Measurements from ENCODE around the gene LTB. TPM values are rescaled to one million over a fixed set of nuclear protein-coding genes. Genes with fewer than 3 reads are reported as not detected.
A peak's percentile ranks its signal among the peaks of the same experiment; 100 is the strongest.

Gene LTB
- total RNA-seq, 2 donors from 2014 or later, result not detected

- Histone ChIP-seq H3K27me3 (no peaks in the 10 kb centered on the region), H3K27ac (no peak overlapping the region), H3K4me1 (peaks cover 0 to 1% of the 10 kb centered on the region in 2 donors), H3K4me3 (no peak overlapping the region), H3K36me3 (peaks cover 96% of the 10 kb centered on the region), H3K9me3 (no peaks in the 10 kb centered on the region)
- no peak for DNase-seq (ENCODE audit: low spot score)
- TF ChIP-seq CTCF (IDR thresholded peaks at IDR 0.05), result no peak
Observed at GRCh38 chr6:31627690-31628287, 45.6 kb upstream of the LTB start.

- Histone ChIP-seq H3K27me3 (no peaks in the 10 kb centered on the region), H3K4me1 (peaks cover 0 to 10% of the 10 kb centered on the region in 2 donors), H3K4me3 (no peak overlapping the region), H3K9me3 (no peaks in the 10 kb centered on the region), H3K27ac (no peak overlapping the region), H3K36me3 (peaks cover 88% of the 10 kb centered on the region)
- DNase-seq (ENCODE audit: low spot score), result no peak
- no peak for TF ChIP-seq CTCF (IDR thresholded peaks at IDR 0.05)
Observed at GRCh38 chr6:31626952-31627351, 44.7 kb upstream of the LTB start.

GRCh38 chr6:31624070-31624469 is 41.8 kb upstream of the LTB start:
- H3K4me1 ChIP-seq, result peaks cover 0 to 18% of the 10 kb centered on the region in 2 donors
- no peak for DNase-seq (ENCODE audit: low spot score)
- peaks cover 59% of the 10 kb centered on the region for H3K36me3 ChIP-seq
- H3K9me3 ChIP-seq, result no peaks in the 10 kb centered on the region
- H3K27me3 ChIP-seq, result no peaks in the 10 kb centered on the region
- no peak overlapping the region for H3K27ac ChIP-seq
- H3K4me3 ChIP-seq, result no peak overlapping the region
- TF ChIP-seq CTCF (IDR thresholded peaks at IDR 0.05), result no peak

GRCh38 chr6:31622684-31623091 is 40.5 kb upstream of the LTB start:
- no peak overlapping the region for H3K27ac ChIP-seq
- peaks cover 45% of the 10 kb centered on the region for H3K36me3 ChIP-seq
- no peak for DNase-seq (ENCODE audit: low spot score)

GRCh38 chr6:31621991-31622390 is 39.8 kb upstream of the LTB start:
- DNase-seq (ENCODE audit: low spot score), result no peak
- Histone ChIP-seq H3K9me3 (no peaks in the 10 kb centered on the region), H3K27ac (peak overlapping the region; percentile 93 to 99), H3K27me3 (no peaks in the 10 kb centered on the region), H3K4me1 (peaks cover 0 to 18% of the 10 kb centered on the region in 2 donors), H3K36me3 (peaks cover 38% of the 10 kb centered on the region), H3K4me3 (peak overlapping the region in 1 of 2 donors; percentile 81)
- no peak for TF ChIP-seq CTCF (IDR thresholded peaks at IDR 0.05)

More at GRCh38 chr6:31622684-31623091, 40.5 kb upstream of the LTB start:
- Histone ChIP-seq H3K27me3 (no peaks in the 10 kb centered on the region), H3K9me3 (no peaks in the 10 kb centered on the region), H3K4me3 (no peak overlapping the region), H3K4me1 (peaks cover 0 to 18% of the 10 kb centered on the region in 2 donors)
- no peak for TF ChIP-seq CTCF (IDR thresholded peaks at IDR 0.05)

Data from right atrium auricular region (tissue), 2 donors.